ENCODE results near the gene AP2B1. TPM values are rescaled to one million over a fixed set of nuclear protein-coding genes. Genes with fewer than 3 reads are reported as not detected.
A peak's percentile ranks its signal among the peaks of the same experiment; 100 is the strongest.

Gene AP2B1
- total RNA-seq, 1 donor from 2014 or later, result 187 TPM

- Mint-ChIP-seq H3K36me3 (ENCODE audit: low read depth) (peaks cover 4% of the 10 kb centered on the region), H3K4me1 (ENCODE audit: low read depth) (peaks cover 38% of the 10 kb centered on the region), H3K9me3 (ENCODE audit: low read depth) (no peaks in the 10 kb centered on the region), H3K27me3 (ENCODE audit: low read depth) (no peaks in the 10 kb centered on the region), H3K4me3 (ENCODE audit: unreplicated experiment) (peak overlapping the region; percentile 100), H3K27ac (ENCODE audit: unreplicated experiment) (peak overlapping the region; percentile 100)
- TF ChIP-seq, protein P1, sequence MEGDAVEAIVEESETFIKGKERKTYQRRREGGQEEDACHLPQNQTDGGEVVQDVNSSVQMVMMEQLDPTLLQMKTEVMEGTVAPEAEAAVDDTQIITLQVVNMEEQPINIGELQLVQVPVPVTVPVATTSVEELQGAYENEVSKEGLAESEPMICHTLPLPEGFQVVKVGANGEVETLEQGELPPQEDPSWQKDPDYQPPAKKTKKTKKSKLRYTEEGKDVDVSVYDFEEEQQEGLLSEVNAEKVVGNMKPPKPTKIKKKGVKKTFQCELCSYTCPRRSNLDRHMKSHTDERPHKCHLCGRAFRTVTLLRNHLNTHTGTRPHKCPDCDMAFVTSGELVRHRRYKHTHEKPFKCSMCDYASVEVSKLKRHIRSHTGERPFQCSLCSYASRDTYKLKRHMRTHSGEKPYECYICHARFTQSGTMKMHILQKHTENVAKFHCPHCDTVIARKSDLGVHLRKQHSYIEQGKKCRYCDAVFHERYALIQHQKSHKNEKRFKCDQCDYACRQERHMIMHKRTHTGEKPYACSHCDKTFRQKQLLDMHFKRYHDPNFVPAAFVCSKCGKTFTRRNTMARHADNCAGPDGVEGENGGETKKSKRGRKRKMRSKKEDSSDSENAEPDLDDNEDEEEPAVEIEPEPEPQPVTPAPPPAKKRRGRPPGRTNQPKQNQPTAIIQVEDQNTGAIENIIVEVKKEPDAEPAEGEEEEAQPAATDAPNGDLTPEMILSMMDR (IDR thresholded peaks at IDR 0.05), result no peak
- DNase-seq (ENCODE audit: low spot score), result no peak
These were observed 501 bp upstream of the AP2B1 start for GRCh38 chr17:35586569-35587073.

- Mint-ChIP-seq H3K27ac (ENCODE audit: unreplicated experiment) (peak overlapping the region; percentile 100), H3K27me3 (ENCODE audit: low read depth) (no peaks in the 10 kb centered on the region), H3K4me3 (ENCODE audit: unreplicated experiment) (peak overlapping the region; percentile 100), H3K4me1 (ENCODE audit: low read depth) (peaks cover 43% of the 10 kb centered on the region), H3K36me3 (ENCODE audit: low read depth) (peaks cover 4% of the 10 kb centered on the region), H3K9me3 (ENCODE audit: low read depth) (no peaks in the 10 kb centered on the region)
- DNase-seq (ENCODE audit: low spot score), result no peak
- TF ChIP-seq, protein P1 (IDR thresholded peaks at IDR 0.05), result no peak
These were observed 1.2 kb downstream of the AP2B1 start for GRCh38 chr17:35588196-35588920.

- peaks cover 18% of the 10 kb centered on the region for H3K4me1 Mint-ChIP-seq (ENCODE audit: low read depth)
- no peak overlapping the region for H3K4me3 Mint-ChIP-seq (ENCODE audit: unreplicated experiment)
- no peak overlapping the region for H3K27ac Mint-ChIP-seq (ENCODE audit: unreplicated experiment)
- no peaks in the 10 kb centered on the region for H3K27me3 Mint-ChIP-seq (ENCODE audit: low read depth)
- peaks cover 27% of the 10 kb centered on the region for H3K36me3 Mint-ChIP-seq (ENCODE audit: low read depth)
- no peak for DNase-seq (ENCODE audit: low spot score)
- H3K9me3 Mint-ChIP-seq (ENCODE audit: low read depth), result no peaks in the 10 kb centered on the region
- TF ChIP-seq, protein P1 (IDR thresholded peaks at IDR 0.05), result no peak
These were observed 8.9 kb downstream of the AP2B1 start for GRCh38 chr17:35596072-35596471.

DNA sequence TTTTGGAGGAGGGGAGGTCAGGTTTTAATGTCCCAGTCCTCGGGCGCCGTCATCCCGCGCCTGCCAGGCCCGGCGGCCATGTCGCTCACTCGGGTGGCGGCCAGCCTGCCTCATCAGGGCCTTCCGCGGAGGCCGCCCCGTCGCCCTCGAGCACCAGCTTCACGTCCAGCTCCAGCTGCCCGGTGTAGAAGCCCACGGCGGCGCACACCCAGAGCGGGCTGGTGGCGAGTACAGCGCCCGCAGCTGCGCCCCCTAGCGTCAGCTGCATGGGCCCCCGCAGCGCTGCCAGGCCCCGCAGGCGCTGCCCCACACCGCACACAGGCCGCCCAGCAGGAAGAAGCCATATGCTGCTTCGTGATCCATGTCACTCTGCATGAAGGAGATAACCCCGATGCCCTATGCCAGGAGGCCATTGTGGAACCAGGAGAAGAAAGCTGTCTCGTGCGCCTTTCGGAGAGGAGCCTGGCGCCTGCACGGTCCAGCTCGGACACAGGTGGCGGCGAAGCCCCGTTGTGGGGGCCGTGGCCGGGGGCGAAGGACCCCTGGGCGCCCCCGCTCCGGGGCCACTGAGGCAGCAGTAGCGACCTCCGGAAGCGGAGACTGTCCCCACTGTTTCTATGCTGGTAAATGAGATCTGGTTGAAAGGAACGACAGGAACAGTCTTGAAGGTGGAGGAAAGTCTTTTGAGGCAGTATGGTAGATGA, 9.6 kb downstream of the AP2B1 start:
- peaks cover 12% of the 10 kb centered on the region for H3K4me1 Mint-ChIP-seq (ENCODE audit: low read depth)
- DNase-seq (ENCODE audit: low spot score), result no peak
- H3K27ac Mint-ChIP-seq (ENCODE audit: unreplicated experiment), result no peak overlapping the region
- H3K4me3 Mint-ChIP-seq (ENCODE audit: unreplicated experiment), result no peak overlapping the region
- H3K27me3 Mint-ChIP-seq (ENCODE audit: low read depth), result no peaks in the 10 kb centered on the region
- TF ChIP-seq, protein P1 (IDR thresholded peaks at IDR 0.05), result peak; percentile 32
- no peaks in the 10 kb centered on the region for H3K9me3 Mint-ChIP-seq (ENCODE audit: low read depth)
- peaks cover 27% of the 10 kb centered on the region for H3K36me3 Mint-ChIP-seq (ENCODE audit: low read depth)

- no peak for DNase-seq (ENCODE audit: low spot score)
- no peak overlapping the region for H3K27ac Mint-ChIP-seq (ENCODE audit: unreplicated experiment)
- H3K4me3 Mint-ChIP-seq (ENCODE audit: unreplicated experiment), result no peak overlapping the region
- TF ChIP-seq, protein P1 (IDR thresholded peaks at IDR 0.05), result no peak
- H3K36me3 Mint-ChIP-seq (ENCODE audit: low read depth), result peaks cover 27% of the 10 kb centered on the region
- H3K4me1 Mint-ChIP-seq (ENCODE audit: low read depth), result peaks cover 10% of the 10 kb centered on the region
- no peaks in the 10 kb centered on the region for H3K9me3 Mint-ChIP-seq (ENCODE audit: low read depth)
- no peaks in the 10 kb centered on the region for H3K27me3 Mint-ChIP-seq (ENCODE audit: low read depth)
These were observed 10.5 kb downstream of the AP2B1 start for GRCh38 chr17:35597604-35598003.
